CD4-positive, alpha-beta T cell treated with Interleukin-12 subunit alpha and Interleukin-12 subunit beta, for 1 hour (primary cell): Measurements from ENCODE around the gene SRM.
"Not testable (repeated sequence)": the region's sequence is repeated elsewhere in the genome, so short reads cannot be mapped to it uniquely, and the experiment has no call there.

Source experiments
- DNase-seq: peaks from one replicate; pipeline ENCODE4 v3.0.0-alpha.2; 2020

Gene SRM

GRCh38 chr1:11044086-11044848 lies 15.6 kb downstream of the SRM start:
- no peak for DNase-seq

DNA sequence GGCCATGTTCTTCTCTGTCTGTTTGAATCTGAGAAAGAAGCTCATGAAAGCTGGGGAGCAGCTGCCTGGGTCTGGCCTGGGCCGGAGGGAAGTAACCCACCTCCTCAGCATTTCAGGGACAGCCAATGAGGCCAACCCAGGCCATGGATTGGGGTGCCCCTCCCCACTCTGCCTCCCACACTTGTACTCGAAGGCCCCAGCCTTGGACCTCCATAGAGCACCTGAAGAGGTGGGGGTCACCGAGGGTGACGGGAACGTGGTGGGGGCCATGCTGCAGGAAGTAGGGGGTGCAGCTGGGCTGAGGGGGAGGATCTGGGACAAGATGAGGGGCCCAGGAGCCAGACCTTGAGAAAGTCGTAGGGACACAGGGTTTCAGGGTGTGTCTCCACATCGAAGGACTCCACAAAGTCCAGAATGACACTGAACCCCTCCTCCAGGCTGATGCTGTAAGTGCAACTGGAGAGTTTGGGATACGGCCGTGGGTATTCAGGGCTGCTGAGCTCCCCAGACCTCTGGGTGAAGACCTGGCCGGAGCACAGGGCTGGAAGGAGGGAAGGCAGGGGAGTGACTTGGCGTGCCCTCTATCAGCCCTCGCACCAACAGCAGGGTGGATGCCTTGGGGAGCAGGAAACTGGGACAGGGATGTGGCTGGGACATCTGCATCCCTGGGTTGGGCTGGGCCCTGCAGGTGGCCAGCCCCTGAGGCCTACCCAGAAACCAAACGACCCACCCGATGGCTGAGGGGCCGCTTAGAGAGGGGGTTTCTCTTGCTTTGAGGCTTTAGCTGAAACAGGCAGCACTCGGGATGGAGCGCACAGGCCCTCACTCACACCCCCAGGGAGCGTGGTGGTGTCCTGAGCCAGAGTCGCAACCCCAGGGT lies 16.6 kb downstream of the SRM start:
- no peak for DNase-seq

DNA sequence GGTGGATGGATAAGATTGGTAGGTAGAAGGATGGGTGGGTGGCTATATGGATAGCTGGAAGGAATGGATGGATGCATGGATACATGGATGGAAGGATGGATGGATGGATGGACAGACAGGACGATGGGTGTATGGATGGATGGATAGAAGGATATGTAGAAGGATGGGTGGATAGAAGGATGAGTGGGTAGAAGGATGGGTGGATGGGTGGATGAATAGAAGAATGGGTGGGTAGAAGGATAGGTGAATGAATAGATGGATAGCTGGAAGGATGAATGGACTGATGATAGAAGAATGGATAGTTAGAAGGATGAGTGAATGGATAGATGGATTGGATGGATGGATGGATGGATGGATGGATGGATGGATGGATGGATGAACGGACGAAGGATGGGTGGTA lies 17.8 kb downstream of the SRM start:
- DNase-seq, result no peak

- no peak for DNase-seq
These were observed 18.8 kb downstream of the SRM start for GRCh38 chr1:11041048-11041447.

DNA sequence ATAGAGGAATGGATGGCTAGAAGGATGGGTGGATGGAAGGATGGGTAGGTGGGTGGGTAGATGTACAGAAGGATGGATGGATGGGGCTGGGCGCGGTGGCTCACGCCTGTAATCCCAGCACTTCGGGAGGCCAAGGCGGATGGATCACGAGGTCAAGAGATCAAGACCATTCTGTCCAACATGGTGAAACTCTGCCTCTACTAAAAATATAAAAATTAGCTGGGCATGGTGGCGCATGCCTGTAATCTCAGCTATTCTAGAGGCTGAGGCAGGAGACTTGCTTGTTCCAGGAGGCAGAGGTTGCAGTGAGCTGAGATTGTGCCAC lies 19.8 kb downstream of the SRM start:
- DNase-seq, result not testable (repeated sequence)

DNA sequence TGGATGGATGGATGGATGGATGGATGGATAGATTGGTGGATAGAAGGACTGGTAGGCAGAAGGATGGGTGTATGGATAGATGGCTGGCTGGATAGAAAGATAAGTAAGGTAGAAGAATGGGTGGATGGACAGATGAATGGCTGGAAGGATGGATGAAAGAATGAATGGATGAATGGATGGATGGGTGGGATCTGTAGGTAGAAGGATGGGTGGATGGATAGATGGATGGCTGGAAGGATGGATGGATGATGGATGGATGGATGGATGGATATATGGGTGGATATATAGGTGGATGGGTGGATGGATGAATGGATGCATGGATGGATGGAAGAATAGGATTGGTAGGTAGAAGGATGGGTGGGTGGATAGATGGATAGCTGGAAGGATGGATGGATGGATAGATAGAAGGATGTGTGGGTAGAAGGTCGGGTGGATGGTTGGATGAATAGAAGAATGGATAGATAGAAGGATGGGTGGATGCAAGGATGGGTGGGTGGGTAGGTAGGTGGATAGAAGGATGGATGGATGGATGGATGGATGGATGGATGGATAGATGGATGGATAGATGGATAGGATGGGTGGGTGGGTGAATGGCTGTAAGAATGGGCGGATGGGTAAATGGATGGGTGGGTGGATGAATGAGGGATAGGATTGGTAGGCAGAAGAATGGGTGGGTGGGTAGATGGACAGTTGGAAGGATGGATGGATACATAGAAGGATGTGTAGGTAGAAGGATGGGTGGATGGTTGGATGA lies 20.3 kb downstream of the SRM start:
- DNase-seq, result no peak

GRCh38 chr1:11037740-11038182 lies 22.1 kb downstream of the SRM start:
- DNase-seq, result peak; percentile 90

DNA sequence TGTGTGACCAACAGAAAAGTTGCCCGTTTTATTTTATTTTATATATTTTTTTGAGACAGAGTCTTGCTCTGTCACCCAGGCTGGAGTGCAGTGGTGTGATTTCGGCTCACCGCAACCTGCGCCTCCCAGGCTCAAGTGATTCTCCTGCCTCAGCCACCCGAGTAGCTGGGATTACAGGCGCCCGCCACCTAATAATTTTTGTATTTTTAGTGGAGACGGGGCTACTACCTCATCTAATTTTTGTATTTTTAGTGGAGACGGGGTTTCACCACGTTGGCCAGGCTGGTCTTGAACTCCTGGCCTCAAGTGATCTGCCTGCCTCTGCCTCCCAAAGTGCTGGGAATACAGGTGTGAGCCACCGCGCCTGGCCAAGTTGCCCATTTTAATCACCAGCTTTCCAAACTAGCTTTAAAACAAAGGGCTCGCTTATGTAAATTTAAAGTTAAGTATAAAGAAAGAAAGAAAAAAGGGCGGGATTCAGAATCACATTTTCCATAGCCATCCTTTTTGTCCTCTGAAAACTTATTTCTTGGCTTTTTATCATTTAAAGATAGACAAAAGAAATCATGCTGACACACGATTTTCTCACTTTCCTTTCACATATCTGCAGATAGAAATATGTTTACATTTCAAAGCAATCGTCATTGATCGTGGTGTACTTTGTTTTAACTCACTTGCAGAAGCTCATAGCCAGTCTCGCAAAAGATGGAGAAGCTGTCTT lies 22.6 kb downstream of the SRM start:
- not testable (repeated sequence) for DNase-seq

- DNase-seq, result no peak
These were observed 28.1 kb downstream of the SRM start for GRCh38 chr1:11031624-11032262.

GRCh38 chr1:11030865-11031264 lies 29.0 kb downstream of the SRM start:
- no peak for DNase-seq

GRCh38 chr1:11028018-11028417 lies 31.8 kb downstream of the SRM start:
- DNase-seq, result no peak

- DNase-seq, result no peak
These were observed 32.5 kb downstream of the SRM start for GRCh38 chr1:11027316-11027715.

GRCh38 chr1:11026903-11027302 lies 32.9 kb downstream of the SRM start:
- no peak for DNase-seq

DNA sequence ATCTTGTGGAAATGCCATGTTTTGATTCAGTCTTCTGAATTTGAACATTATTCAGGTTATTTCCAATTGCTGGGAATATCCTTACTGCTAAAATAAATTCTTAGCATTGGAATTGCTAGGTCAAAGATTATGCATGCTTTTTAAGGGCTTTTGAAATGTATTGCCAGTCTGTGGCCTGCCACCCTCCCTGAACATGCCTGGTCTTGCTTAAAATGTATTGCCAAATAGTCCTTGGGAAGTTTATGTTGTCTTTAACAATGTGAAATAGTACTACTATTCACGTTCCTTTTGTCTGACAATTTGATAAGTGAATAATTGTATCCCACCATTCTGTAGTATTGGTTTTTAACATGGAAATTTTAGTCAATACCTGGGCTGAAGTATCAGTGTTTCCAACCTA lies 33.8 kb downstream of the SRM start:
- DNase-seq, result no peak

- DNase-seq, result no peak
These were observed 34.2 kb downstream of the SRM start for GRCh38 chr1:11025618-11026017.

DNA sequence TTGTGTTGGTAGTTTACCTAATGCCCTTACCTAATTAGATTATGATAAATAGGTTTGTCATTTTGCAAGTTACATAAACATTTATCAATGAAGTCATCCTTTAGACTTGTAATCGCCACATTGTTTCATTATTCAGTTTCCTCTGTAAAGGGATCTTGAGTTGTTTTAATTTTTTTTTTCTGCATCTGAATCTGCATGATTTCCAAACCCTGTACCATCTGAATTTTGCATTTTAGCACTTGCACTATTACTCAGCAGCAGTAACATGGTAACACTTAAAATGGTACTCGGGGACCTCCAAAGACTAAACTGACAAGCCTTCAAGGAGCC lies 35.0 kb downstream of the SRM start:
- DNase-seq, result no peak

GRCh38 chr1:11024154-11024873 lies 35.5 kb downstream of the SRM start:
- no peak for DNase-seq

DNA sequence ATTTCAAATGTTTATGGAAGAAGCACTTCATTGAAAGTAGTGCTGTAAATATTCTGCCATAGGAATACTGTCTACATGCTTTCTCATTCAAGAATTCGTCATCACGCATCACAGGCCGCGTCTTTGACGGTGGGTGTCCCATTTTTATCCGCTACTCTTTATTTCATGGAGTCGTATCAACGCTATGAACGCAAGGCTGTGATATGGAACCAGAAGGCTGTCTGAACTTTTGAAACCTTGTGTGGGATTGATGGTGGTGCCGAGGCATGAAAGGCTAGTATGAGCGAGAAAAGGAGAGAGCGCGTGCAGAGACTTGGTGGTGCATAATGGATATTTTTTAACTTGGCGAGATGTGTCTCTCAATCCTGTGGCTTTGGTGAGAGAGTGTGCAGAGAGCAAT lies 36.6 kb downstream of the SRM start:
- DNase-seq, result no peak

GRCh38 chr1:11019971-11020370 lies 39.8 kb downstream of the SRM start:
- no peak for DNase-seq

DNA sequence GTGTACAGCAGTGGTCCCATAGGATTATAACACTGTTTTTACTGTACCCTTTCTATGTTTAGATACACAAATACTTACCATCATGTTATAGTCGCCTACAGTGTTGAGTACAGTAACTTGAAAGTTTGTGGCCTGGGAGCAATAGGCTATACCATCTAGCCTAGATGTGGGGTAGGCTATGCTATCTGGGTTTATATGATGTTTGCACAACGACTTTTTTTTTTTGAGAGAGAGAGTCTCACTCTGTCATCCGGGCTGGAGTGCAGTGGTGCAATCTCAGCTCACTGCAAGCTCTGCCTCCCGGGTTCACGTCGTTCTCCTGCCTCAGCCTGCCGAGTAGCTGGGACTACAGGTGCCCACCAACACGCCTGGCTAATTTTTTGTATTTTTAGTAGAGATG lies 40.5 kb downstream of the SRM start:
- DNase-seq, result not testable (repeated sequence)

- DNase-seq, result no peak
These were observed 46.7 kb downstream of the SRM start for GRCh38 chr1:11013160-11013531.
